HG02678 (cell line): ENCODE data around the gene SLC25A30.
A peak's percentile ranks its signal among the peaks of the same experiment; 100 is the strongest.

Experiments used
- ATAC-seq: cut with Tn5 transposase; IDR thresholded peaks from one replicate; pipeline ENCODE4 v1.9.1; 2021; ENCODE audit warnings: mild to moderate bottlenecking, moderate library complexity; ENCODE audit not compliant: unreplicated experiment

Gene SLC25A30

GRCh38 chr13:45417790-45418534 lies at the start of gene SLC25A30:
Gene SLC25A30 (minus strand): TSS chr13:45418373. CDS start chr13:45411425, 6,948 bp downstream.
- ATAC-seq, result peak; percentile 94

GRCh38 chr13:45466359-45466758 lies 48.2 kb upstream of the SLC25A30 start:
- no peak for ATAC-seq

- peak; percentile 96 for ATAC-seq
These were observed 46.7 kb upstream of the SLC25A30 start, which contains the start of gene COG3 for GRCh38 chr13:45464687-45465453. Gene COG3 (plus strand): TSS chr13:45464939. CDS start chr13:45465037, 98 bp downstream.

- no peak for ATAC-seq
These were observed 46.0 kb upstream of the SLC25A30 start for GRCh38 chr13:45464141-45464686.

GRCh38 chr13:45456196-45456972 lies 38.2 kb upstream of the SLC25A30 start:
- no peak for ATAC-seq

- ATAC-seq, result no peak
These were observed 36.0 kb upstream of the SLC25A30 start for GRCh38 chr13:45454204-45454603.

- no peak for ATAC-seq
These were observed 33.1 kb upstream of the SLC25A30 start for GRCh38 chr13:45451282-45451681.

- ATAC-seq, result no peak
These were observed 30.9 kb upstream of the SLC25A30 start for GRCh38 chr13:45448965-45449559.

GRCh38 chr13:45447050-45447661 lies 29.0 kb upstream of the SLC25A30 start:
- ATAC-seq, result no peak

GRCh38 chr13:45446181-45446580 lies 28.0 kb upstream of the SLC25A30 start:
- ATAC-seq, result no peak

- ATAC-seq, result no peak
These were observed 26.9 kb upstream of the SLC25A30 start for GRCh38 chr13:45445053-45445452.

GRCh38 chr13:45441633-45442032 lies 23.5 kb upstream of the SLC25A30 start:
- ATAC-seq, result no peak

- ATAC-seq, result no peak
These were observed 21.7 kb upstream of the SLC25A30 start for GRCh38 chr13:45439781-45440462.

- no peak for ATAC-seq
These were observed 20.8 kb upstream of the SLC25A30 start for GRCh38 chr13:45439008-45439407.

- ATAC-seq, result no peak
These were observed 19.8 kb upstream of the SLC25A30 start for GRCh38 chr13:45437947-45438346.

- ATAC-seq, result no peak
These were observed 18.8 kb upstream of the SLC25A30 start for GRCh38 chr13:45436953-45437352.

- ATAC-seq, result no peak
These were observed 18.2 kb upstream of the SLC25A30 start for GRCh38 chr13:45436332-45436731.

GRCh38 chr13:45434556-45435371 lies 16.6 kb upstream of the SLC25A30 start:
- no peak for ATAC-seq

- no peak for ATAC-seq
These were observed 15.2 kb upstream of the SLC25A30 start for GRCh38 chr13:45433381-45433790.
